GM12872 (cell line): Measurements from ENCODE around the gene BEND7.

Source experiments
- CTCF ChIP-seq: IDR thresholded peaks from 3 replicates; pipeline ENCODE4 v1.5.1; 2011; ENCODE audit warnings: low read depth, mild to moderate bottlenecking, low read length, moderate library complexity; ENCODE audit not compliant: insufficient read depth

Gene BEND7

GRCh38 chr10:13393640-13394039 is 135.2 kb downstream of the BEND7 start:
- TF ChIP-seq CTCF: no peak

GRCh38 chr10:13392701-13393100 is 136.1 kb downstream of the BEND7 start:
- no peak for TF ChIP-seq CTCF
